NCI-H1105 (cell line): Measurements from ENCODE around the gene BANP.
"Not testable (repeated sequence)": the region's sequence is repeated elsewhere in the genome, so short reads cannot be mapped to it uniquely, and the experiment has no call there.

ENCODE experiments used
- DNase-seq: peaks from one replicate; lab custom pipeline; 2025; lab: John Stamatoyannopoulos, UW

BANP gene

GRCh38 chr16:87996962-87997880 lies 46.0 kb downstream of the BANP start:
- no peak for DNase-seq

DNA sequence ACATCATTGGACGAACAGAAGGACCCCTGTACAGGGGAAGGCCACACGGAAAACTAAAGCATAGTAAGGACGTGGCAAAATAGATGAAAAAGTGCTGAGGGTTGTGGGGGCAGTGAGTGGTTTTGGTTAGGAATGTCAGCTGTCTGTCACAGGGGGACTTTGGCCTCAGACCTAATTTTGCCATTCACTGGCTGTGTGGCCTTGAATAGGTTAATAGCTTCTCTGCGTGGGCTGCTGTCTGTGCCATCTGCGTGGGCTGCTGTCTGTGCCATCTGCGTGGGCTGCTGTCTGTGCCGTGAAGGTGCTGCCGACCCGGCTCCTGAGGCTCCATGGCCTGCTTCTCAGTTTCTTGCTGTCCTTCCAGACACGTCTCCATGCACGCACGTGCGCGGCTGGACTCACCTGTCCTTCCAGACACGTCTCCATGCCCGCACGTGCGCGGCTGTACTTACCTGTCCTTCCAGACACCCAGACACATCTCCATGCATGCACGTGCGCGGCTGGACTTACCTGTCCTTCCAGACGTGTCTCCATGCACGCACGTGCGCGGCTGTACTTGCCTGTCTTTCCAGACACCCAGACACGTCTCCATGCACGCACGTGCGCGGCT lies 47.1 kb downstream of the BANP start:
- DNase-seq = not testable (repeated sequence)

- not testable (repeated sequence) for DNase-seq
These were observed 47.8 kb downstream of the BANP start for GRCh38 chr16:87998992-87999391.

GRCh38 chr16:88002211-88002610 lies 51.0 kb downstream of the BANP start:
- DNase-seq = no peak

GRCh38 chr16:88002749-88003148 lies 51.5 kb downstream of the BANP start:
- DNase-seq = no peak

DNA sequence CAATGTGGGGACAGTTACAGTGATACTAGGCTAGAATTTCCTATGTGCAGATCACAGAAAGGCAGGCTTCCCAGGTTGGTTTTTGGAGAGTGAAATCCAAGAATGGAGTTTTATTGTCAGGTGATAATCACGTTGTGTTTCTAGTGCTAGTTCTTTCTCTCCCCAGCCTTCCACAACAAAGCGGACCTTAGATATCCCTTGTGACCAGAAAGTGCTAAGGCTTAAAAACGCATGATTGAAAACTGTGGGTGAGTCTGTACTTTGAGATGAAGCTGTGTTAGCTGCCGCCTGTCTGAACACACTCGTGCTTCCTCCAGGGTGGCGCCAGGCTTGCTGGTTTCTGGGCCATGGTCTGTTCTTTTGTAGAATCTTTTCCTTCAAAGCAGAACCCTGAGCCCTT lies 52.1 kb downstream of the BANP start:
- DNase-seq = no peak

GRCh38 chr16:88003736-88004135 lies 52.5 kb downstream of the BANP start:
- no peak for DNase-seq

DNA sequence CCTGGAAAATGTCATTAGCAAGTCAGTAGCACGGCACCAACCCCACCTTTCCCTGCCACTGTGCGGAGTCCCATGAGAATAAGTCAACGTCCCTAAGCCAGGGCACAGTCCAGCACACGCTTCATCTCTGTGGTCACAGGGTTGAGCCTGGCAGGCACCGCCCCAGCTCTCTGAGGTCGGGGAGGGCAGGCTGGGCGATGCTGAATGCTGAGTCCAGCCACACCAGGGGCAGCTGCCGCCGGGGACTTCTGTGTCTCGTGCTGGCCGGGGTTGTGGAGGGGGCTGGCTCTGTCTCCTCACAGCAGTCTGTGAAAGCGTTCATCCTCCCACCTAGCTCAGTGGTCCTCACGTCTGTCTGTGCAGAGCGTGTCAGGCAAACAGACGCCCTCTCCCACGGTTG lies 53.2 kb downstream of the BANP start:
- no peak for DNase-seq

DNA sequence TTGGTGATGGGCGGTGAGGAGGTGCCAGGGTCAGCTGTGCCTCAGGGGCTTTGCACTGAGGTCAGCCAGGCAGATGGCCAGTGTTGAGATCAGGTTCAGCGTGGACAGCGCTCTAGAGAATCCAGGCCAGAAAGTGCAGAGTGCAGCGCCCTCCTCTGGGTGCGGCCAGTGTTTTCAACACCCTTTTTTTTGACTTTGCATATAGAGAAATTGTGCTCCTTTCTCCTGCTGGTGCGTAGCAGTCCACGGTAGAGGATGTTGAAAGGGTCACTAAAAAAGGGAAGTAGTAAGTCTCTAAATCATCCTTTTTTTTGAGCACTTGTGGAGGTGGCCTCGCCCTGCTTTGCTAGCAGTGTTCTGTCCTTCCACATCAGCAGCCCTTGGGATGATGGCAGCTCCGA lies 53.9 kb downstream of the BANP start:
- no peak for DNase-seq

GRCh38 chr16:88005968-88006367 lies 54.7 kb downstream of the BANP start:
- DNase-seq = no peak

GRCh38 chr16:88007321-88007731 lies 56.1 kb downstream of the BANP start:
- no peak for DNase-seq

GRCh38 chr16:88008840-88009239 lies 57.6 kb downstream of the BANP start:
- no peak for DNase-seq

GRCh38 chr16:88009563-88010342 lies 58.5 kb downstream of the BANP start:
- no peak for DNase-seq

DNA sequence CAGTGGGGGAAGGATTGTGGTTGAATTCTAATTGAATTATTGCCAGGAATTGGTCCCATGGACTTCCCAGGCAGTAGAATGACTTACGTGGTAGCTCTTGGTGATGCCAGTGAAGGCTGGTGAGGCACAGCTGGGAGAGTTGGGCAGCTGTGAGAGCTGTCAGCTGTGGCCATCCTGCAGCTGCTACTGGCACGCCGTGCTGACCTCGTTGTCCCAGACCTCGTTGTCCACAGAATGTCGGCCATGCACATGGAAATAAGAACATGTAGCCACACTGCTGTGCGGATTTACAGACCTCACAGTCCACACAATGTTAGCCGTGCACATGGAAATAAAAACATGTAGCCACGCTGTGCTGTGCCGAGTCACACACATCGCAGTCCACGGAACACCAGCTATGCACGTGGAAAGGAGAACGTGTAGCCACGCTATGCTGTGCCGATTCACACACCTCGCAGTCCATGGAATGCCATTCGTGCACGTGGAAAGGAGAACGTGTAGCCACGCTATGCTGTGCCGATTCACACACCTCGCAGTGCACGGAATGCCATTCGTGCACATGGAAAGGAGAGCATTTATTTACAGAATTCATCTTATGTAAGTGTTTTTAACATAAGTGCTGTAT lies 59.2 kb downstream of the BANP start:
- DNase-seq = no peak

GRCh38 chr16:88010968-88011483 lies 59.8 kb downstream of the BANP start:
- no peak for DNase-seq

DNA sequence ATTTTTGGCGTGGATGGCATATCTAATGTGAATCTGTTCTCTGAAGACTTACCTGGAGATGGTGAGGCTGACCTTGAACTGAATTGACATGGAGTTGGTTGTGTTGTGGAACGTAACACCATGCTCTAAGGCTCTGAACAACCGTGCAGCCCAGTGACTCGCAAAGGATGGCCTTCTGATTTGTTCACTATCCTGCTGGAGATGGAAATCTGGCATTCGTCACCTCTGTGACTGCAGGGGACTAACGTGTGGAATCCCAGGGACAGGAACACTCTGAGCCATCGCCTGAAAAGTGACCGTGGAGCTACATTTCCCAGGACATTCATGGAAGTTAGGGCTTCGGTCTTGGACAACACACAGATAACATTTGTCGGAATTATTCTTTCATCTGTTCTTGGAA lies 61.1 kb downstream of the BANP start:
- DNase-seq = no peak

DNA sequence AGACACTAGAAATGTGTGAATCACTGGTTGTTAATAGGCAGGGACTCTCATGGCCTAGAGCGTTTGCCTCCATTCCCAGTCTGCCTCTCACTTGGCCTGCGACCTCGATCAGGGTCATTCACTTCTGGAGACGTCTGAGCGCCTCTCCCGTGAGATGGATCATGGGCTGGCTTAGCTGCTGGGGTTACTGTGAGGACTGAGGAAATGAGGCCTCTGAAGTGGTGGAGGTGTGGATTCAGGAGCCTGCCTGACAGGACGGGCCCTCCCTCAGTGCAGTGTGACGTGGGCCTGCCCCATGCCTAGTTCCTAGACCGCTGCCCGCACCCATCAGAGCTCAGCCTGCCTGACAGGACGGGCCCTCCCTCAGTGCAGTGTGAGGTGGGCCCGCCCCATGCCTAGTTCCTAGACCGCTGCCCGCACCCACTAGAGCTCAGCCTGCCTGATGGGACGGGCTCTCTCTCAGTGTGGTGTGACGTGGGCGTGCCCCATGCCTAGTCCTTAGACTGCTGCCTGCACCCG lies 61.9 kb downstream of the BANP start:
- no peak for DNase-seq

- no peak for DNase-seq
These were observed 62.6 kb downstream of the BANP start for GRCh38 chr16:88013766-88014251.

GRCh38 chr16:88014252-88014781 lies 63.1 kb downstream of the BANP start:
- DNase-seq = no peak

DNA sequence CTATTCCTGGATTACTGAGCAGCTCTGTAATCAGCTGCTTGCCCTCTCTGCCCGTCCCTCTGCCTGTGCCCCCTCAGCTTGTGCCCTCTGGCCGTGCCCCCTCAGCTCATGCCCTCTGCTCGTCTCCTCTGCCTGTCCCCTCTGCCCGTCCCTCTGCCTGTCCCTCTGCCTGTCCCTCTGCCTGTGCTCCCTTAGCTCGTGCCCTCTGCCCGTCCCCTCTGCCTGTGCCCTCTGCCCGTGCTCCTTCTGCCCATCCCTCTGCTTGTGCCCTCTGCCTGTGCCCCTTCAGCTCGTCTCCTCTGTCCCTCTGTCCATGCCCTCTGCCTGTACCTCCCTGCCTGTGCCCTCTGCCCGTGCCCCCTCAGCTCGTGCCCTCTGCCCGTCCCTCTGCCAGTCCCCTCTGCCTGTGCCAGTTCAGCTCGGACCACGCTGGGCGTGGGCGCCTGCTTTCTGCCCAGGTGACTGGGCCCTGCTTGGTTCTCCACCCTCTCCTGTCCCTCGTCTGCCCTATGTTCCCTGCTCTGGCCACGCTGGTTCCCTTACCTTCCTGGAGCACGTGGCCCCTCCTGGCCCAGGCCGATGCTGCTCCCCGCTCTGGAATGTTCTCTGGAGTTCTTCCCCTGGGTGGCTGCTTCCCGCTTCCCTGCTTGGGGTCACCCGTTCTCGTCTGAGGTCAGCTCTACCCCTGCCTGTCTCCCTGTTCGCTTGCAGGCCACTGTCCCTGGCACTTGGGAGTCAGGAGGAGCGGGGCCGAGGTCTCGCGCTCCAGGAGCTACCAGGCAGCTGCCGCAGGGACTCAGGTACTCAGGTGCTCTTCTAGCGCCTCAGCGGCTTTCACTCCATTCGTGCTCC lies 63.9 kb downstream of the BANP start:
- no peak for DNase-seq

DNA sequence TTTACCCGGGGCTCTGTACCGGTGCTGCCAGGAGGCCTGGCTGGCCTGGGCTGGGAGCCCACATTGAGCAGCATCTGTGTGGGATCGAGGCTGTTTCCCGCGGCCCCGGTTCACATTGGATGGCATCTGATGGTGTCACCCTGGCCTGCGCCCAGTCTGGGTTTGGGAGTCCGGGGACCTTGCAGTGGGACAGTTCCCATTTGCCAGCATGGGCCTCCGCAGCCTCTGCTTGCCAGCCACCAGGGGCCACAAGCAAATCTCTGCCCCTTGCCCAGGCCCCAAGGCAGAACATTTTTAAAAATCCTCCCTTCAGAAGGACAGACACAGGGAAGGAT lies 64.5 kb downstream of the BANP start:
- DNase-seq = no peak
